GM12878 (cell line): ENCODE results near the gene CDH8. TPM values are rescaled to one million over a fixed set of nuclear protein-coding genes. Genes with fewer than 3 reads are reported as not detected.

Source experiments
- ATAC-seq: fragments of 200-7000 bp; cut with Tn5 transposase; 3 replicates; pipeline ENCODE4 v1.9.1; 2020; ENCODE audit warnings: mild to moderate bottlenecking, moderate library complexity
- BruUV-seq: library from RNA; stranded (reverse); fragments of 400-500 nt; replicated peaks from 2 replicates; lab custom pipeline; 2021; lab: Mats Ljungman, UMichigan
- CTCF ChIA-PET: fragments of 300-600 bp; sonication (Branson Sonifier 250); formaldehyde crosslinking; extraction: SDS; loops from one replicate; lab custom pipeline; 2021; ENCODE audit warnings: inconsistent platforms; lab: Yijun Ruan, JAX
- POLR2A ChIA-PET: fragments of 350-600 bp; formaldehyde crosslinking; extraction: SDS; loops from one replicate; lab custom pipeline; 2021; ENCODE audit warnings: inconsistent platforms; lab: Charles Lee
- RAD21 ChIA-PET: fragments of 300-600 bp; sonication (Branson Sonifier 250); formaldehyde crosslinking; loops from one replicate; lab custom pipeline; 2023; ENCODE audit warnings: antibody characterized with exemption; ENCODE audit not compliant: unreplicated experiment; lab: Charles Lee
- SMC1A ChIA-PET: fragments of 300-600 bp; sonication (Branson Sonifier 250); formaldehyde crosslinking; loops from one replicate; lab custom pipeline; 2023; ENCODE audit not compliant: unreplicated experiment, uncharacterized antibody; lab: Charles Lee
- DNase-seq: peaks from one replicate; pipeline ENCODE4 v3.0.0-alpha.2; 2011; ENCODE audit warnings: low read depth, low spot score
- FAIRE-seq: peaks from 3 replicates; lab custom pipeline; 2011; peaks lifted over from hg19 to GRCh38; lab: Jason Lieb, UNC
- H2AFZ ChIP-seq: 2 replicates; pipeline ENCODE4 v1.6.0; 2011; ENCODE audit warnings: low read depth, low read length, control low read depth; ENCODE audit not compliant: control insufficient read depth
- H3K27ac ChIP-seq: 2 replicates; pipeline ENCODE4 v1.5.1; 2011; ENCODE audit warnings: control low read depth; ENCODE audit not compliant: control insufficient read depth, insufficient read depth
- H3K27me3 ChIP-seq, 2 experiments: replicated peaks in 1 of 2; 2 replicates each; pipeline versions ENCODE4 v1.6.0 to v1.6.1; 2011; ENCODE audit warnings: low read length in 1 of 2; ENCODE audit not compliant: control insufficient read depth in 2 of 2, insufficient read depth in 2 of 2
- H3K36me3 ChIP-seq, 2 experiments: 2 replicates each; pipeline ENCODE4 v1.5.1; 2011; ENCODE audit warnings: low read length in 1 of 2; ENCODE audit not compliant: control insufficient read depth in 2 of 2, insufficient read depth in 2 of 2
- H3K4me1 ChIP-seq: 2 replicates; pipeline ENCODE4 v1.6.1; 2011; ENCODE audit warnings: mild to moderate bottlenecking, low read length, moderate library complexity, mixed read lengths; ENCODE audit not compliant: control insufficient read depth, insufficient read depth
- H3K4me2 ChIP-seq: 2 replicates; pipeline ENCODE4 v1.6.0; 2011; ENCODE audit warnings: control low read depth; ENCODE audit not compliant: control insufficient read depth, insufficient read depth
- H3K4me3 ChIP-seq: fragments of 200-600 bp; sonication (generic); 2 replicates; pipeline ENCODE4 v1.5.1; 2016
- H3K79me2 ChIP-seq: 2 replicates; pipeline ENCODE4 v1.6.0; 2011; ENCODE audit warnings: low read length; ENCODE audit not compliant: control insufficient read depth, insufficient read depth
- H3K9ac ChIP-seq: 2 replicates; pipeline ENCODE4 v1.8.0; 2011; ENCODE audit warnings: low read length, control low read depth, mixed read lengths; ENCODE audit not compliant: control insufficient read depth, insufficient read depth
- H3K9me3 ChIP-seq: replicated peaks from 3 replicates; pipeline ENCODE4 v1.5.1; 2011; ENCODE audit warnings: mild to moderate bottlenecking, low read length; ENCODE audit not compliant: control insufficient read depth, insufficient read depth
- H4K20me1 ChIP-seq: 2 replicates; pipeline ENCODE4 v1.6.0; 2011; ENCODE audit not compliant: control insufficient read depth, insufficient read depth
- HDAC6 ChIP-seq: fragments of 200-600 bp; sonication (generic); IDR thresholded peaks from one replicate; pipeline ENCODE4 v1.8.0; 2017; ENCODE audit warnings: antibody characterized with exemption; ENCODE audit not compliant: unreplicated experiment
- MTA3 ChIP-seq: IDR thresholded peaks from 2 replicates; pipeline ENCODE4 v1.6.1; 2012; ENCODE audit warnings: low read length, inconsistent platforms, borderline replicate concordance
- NFIC ChIP-seq: IDR thresholded peaks from 2 replicates; pipeline ENCODE4 v1.6.1; 2012; ENCODE audit warnings: low read depth, mild to moderate bottlenecking, inconsistent platforms, low read length, moderate library complexity
- NR2F1 ChIP-seq: fragments of 450-650 bp; conservative IDR thresholded peaks from 2 replicates; pipeline ENCODE4 v1.6.1; 2017; ENCODE audit warnings: mild to moderate bottlenecking
- RAD51 ChIP-seq: fragments of 450-650 bp; IDR thresholded peaks from 2 replicates; pipeline ENCODE4 v1.6.1; 2016; ENCODE audit warnings: moderate library complexity, mild to moderate bottlenecking, inconsistent platforms
- SIN3A ChIP-seq: IDR thresholded peaks from 2 replicates; pipeline ENCODE4 v1.6.1; 2012; ENCODE audit warnings: low read depth, low read length, improper control_type of control experiment
- STAT3 ChIP-seq: IDR thresholded peaks from 2 replicates; pipeline ENCODE4 v1.6.1; 2011; ENCODE audit warnings: low read depth, low read length, improper control_type of control experiment
- SUZ12 ChIP-seq: fragments of 200-600 bp; sonication (generic); IDR thresholded peaks from one replicate; pipeline ENCODE4 v1.6.1; 2018; ENCODE audit warnings: antibody characterized with exemption, mild to moderate bottlenecking; ENCODE audit not compliant: unreplicated experiment
- TCF7 ChIP-seq: IDR thresholded peaks from 2 replicates; pipeline ENCODE4 v1.6.1; 2014; ENCODE audit warnings: antibody characterized with exemption, borderline replicate concordance
- YY1 ChIP-seq: IDR thresholded peaks from 2 replicates; pipeline ENCODE4 v1.6.1; 2011; ENCODE audit warnings: low read depth, mild to moderate bottlenecking, low read length
- ZNF24 ChIP-seq: fragments of 450-650 bp; IDR thresholded peaks from 2 replicates; pipeline ENCODE4 v1.6.1; 2017; ENCODE audit warnings: antibody characterized with exemption, mild to moderate bottlenecking
- whole genome bisulfite sequencing: methylation state at CpG from one replicate; pipeline ENCODE4 v1.1.6; 2016; ENCODE audit warnings: low lambda C conversion rate; ENCODE audit not compliant: insufficient replicate concordance, insufficient coverage; ENCODE audit errors: missing lambda C conversion rate; 5-methylcytosine and 5-hydroxymethylcytosine counted together
- in situ Hi-C: fragments of 300-500 bp; cut with MboI; formaldehyde crosslinking; loops from 9 replicates; pipeline ENCODE4 v1.14.3; 2018; ENCODE audit warnings: mixed read lengths
- intact Hi-C: fragments of 100-400 bp; cut with micrococcal nuclease; formaldehyde crosslinking; loops from one replicate; pipeline ENCODE4 v1.14.2; 2022; ENCODE audit not compliant: unreplicated experiment
- polyA plus RNA-seq, 11 experiments: library from polyadenylated mRNA; depleted of rRNA in 4 of 11; unstranded in 6 of 11; stranded (reverse) in 5 of 11; fragments of >200 nt; fragmentation: Nextera tagmentation in 4 of 11; fragmentation: Illumina TruSeq in 1 of 11; extraction: Ambion mirVana in 4 of 11; extraction: Trizol in 1 of 11; gene quantifications; 1 replicate in 1 of 11; 2 replicates in 10 of 11; pipeline versions ENCODE4 v1.2.1 to v1.2.3, GENCODE V29; 2011 to 2016; ENCODE audit warnings: inconsistent platforms in 2 of 11, missing spikeins in 2 of 11, low read depth in 1 of 11
- total RNA-seq, 4 experiments: library from RNA; depleted of rRNA in 3 of 4; stranded (reverse); fragments of >200 nt in 3 of 4; fragmentation: Illumina TruSeq in 1 of 4; extraction: Trizol in 1 of 4; gene quantifications; 2 replicates each; pipeline versions ENCODE4 v1.2.1 to v1.2.3, GENCODE V29; 2013 to 2021
- TF ChIP-seq, protein P1 (sequence below): IDR thresholded peaks from 2 replicates; pipeline ENCODE4 v1.6.1; 2012; ENCODE audit warnings: low read length, inconsistent platforms
- TF ChIP-seq, protein P2 (sequence below): fragments of 150-350 bp; IDR thresholded peaks from 2 replicates; pipeline ENCODE4 v1.6.1; 2014; ENCODE audit warnings: mild to moderate bottlenecking, low read depth, low read length
- TF ChIP-seq, protein P3 (sequence below): fragments of 450-650 bp; IDR thresholded peaks from 2 replicates; pipeline ENCODE4 v1.6.1; 2018; ENCODE audit warnings: borderline replicate concordance, mild to moderate bottlenecking; ENCODE audit not compliant: partially characterized antibody
- TF ChIP-seq, protein P4 (sequence below): IDR thresholded peaks from 2 replicates; pipeline ENCODE4 v1.6.1; 2011; ENCODE audit warnings: low read depth, low read length, improper control_type of control experiment, borderline replicate concordance

The CDH8 gene
- total and polyA plus RNA-seq, 10 of the 15 experiments (the other 5 are each of a cell fraction or from before 2014, with no cell fraction given), result 0.13 to 0.68 (median 0.25) TPM; not detected in 3

DNA sequence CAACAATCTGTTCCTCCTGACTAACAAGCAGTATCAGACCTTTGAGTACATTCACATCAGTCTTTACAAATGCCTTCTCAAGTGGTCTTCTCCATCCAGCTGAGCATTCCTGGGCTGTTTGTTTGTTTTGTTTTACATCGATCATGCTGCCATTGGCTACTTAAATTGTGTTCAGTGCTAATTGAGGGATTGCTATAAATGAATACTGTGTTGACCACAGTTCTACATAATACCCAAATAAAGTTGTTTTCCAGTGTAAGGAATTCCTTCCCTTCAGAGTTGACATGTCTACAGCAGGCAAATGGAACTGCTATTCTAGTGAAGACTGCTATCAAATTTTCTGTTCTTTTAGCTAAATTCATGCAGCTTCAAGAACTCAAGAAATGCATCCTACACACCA is 3.2 kb downstream of the CDH8 start:
- BruUV-seq, result no TSS peak
- no peaks in the 10 kb centered on the region for H3K9me3 ChIP-seq
- WGBS, result 0% methylated on average over 1 of the region's 1 CpG
- H3K9ac ChIP-seq, result no peak overlapping the region
- intact Hi-C loops (no loop called here), in situ Hi-C loops (no loop called here)
- H3K4me1 ChIP-seq, result no peaks in the 10 kb centered on the region
- H2AFZ ChIP-seq, result no peak overlapping the region
- FAIRE-seq, result no peak
- SMC1A ChIA-PET, result no interaction called here
- no peak for DNase-seq
- no peak for ATAC-seq
- H3K27me3 ChIP-seq, result no peaks in the 10 kb centered on the region
- no peak overlapping the region for H3K27ac ChIP-seq
- no peaks in the 10 kb centered on the region for H3K79me2 ChIP-seq
- no peaks in the 10 kb centered on the region for H4K20me1 ChIP-seq
- no peak overlapping the region for H3K4me3 ChIP-seq
- POLR2A ChIA-PET, result no interaction called here
- RAD21 ChIA-PET, result no interaction called here
- CTCF ChIA-PET, result no interaction called here
- no peaks in the 10 kb centered on the region for H3K36me3 ChIP-seq
- no peak overlapping the region for H3K4me2 ChIP-seq
- TF ChIP-seq, protein P1, sequence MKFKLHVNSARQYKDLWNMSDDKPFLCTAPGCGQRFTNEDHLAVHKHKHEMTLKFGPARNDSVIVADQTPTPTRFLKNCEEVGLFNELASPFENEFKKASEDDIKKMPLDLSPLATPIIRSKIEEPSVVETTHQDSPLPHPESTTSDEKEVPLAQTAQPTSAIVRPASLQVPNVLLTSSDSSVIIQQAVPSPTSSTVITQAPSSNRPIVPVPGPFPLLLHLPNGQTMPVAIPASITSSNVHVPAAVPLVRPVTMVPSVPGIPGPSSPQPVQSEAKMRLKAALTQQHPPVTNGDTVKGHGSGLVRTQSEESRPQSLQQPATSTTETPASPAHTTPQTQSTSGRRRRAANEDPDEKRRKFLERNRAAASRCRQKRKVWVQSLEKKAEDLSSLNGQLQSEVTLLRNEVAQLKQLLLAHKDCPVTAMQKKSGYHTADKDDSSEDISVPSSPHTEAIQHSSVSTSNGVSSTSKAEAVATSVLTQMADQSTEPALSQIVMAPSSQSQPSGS, result no peak
- TF ChIP-seq NFIC, result no peak
- TF ChIP-seq TCF7, result no peak
- no peak for TF ChIP-seq MTA3
- TF ChIP-seq, protein P2, sequence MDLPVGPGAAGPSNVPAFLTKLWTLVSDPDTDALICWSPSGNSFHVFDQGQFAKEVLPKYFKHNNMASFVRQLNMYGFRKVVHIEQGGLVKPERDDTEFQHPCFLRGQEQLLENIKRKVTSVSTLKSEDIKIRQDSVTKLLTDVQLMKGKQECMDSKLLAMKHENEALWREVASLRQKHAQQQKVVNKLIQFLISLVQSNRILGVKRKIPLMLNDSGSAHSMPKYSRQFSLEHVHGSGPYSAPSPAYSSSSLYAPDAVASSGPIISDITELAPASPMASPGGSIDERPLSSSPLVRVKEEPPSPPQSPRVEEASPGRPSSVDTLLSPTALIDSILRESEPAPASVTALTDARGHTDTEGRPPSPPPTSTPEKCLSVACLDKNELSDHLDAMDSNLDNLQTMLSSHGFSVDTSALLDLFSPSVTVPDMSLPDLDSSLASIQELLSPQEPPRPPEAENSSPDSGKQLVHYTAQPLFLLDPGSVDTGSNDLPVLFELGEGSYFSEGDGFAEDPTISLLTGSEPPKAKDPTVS, result no peak
- TF ChIP-seq HDAC6, result no peak
- no peak for TF ChIP-seq ZNF24
- TF ChIP-seq YY1, result no peak
- TF ChIP-seq SUZ12, result no peak
- TF ChIP-seq, protein P3, sequence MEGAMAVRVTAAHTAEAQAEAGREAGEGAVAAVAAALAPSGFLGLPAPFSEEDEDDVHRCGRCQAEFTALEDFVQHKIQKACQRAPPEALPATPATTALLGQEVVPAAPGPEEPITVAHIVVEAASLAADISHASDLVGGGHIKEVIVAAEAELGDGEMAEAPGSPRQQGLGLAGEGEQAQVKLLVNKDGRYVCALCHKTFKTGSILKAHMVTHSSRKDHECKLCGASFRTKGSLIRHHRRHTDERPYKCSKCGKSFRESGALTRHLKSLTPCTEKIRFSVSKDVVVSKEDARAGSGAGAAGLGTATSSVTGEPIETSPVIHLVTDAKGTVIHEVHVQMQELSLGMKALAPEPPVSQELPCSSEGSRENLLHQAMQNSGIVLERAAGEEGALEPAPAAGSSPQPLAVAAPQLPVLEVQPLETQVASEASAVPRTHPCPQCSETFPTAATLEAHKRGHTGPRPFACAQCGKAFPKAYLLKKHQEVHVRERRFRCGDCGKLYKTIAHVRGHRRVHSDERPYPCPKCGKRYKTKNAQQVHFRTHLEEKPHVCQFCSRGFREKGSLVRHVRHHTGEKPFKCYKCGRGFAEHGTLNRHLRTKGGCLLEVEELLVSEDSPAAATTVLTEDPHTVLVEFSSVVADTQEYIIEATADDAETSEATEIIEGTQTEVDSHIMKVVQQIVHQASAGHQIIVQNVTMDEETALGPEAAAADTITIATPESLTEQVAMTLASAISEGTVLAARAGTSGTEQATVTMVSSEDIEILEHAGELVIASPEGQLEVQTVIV, result no peak
- TF ChIP-seq, protein P4, sequence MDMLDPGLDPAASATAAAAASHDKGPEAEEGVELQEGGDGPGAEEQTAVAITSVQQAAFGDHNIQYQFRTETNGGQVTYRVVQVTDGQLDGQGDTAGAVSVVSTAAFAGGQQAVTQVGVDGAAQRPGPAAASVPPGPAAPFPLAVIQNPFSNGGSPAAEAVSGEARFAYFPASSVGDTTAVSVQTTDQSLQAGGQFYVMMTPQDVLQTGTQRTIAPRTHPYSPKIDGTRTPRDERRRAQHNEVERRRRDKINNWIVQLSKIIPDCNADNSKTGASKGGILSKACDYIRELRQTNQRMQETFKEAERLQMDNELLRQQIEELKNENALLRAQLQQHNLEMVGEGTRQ, result no peak
- TF ChIP-seq SIN3A, result no peak
- TF ChIP-seq STAT3, result no peak
- no peak for TF ChIP-seq RAD51
- TF ChIP-seq NR2F1, result no peak
